Thyroid gland (tissue), 4 donors: Measurements from ENCODE around the gene GPR158.

Source experiments
- POLR2A ChIP-seq, 2 donors: fragments of 450-650 bp; IDR thresholded peaks; one replicate each; pipeline ENCODE4 v1.6.1; 2017; ENCODE audit warnings: antibody characterized with exemption in 2 of 2, mild to moderate bottlenecking in 2 of 2, moderate library complexity in 1 of 2
- TF ChIP-seq, protein P1 (sequence below), 6 experiments: fragments of 200-600 bp in 3 of 6; fragments of 450-650 bp in 3 of 6; sonication (generic) in 3 of 6; IDR thresholded peaks; one replicate each; pipeline ENCODE4 v1.5.1; 2016 to 2019; ENCODE audit warnings: antibody characterized with exemption in 6 of 6, mild to moderate bottlenecking in 2 of 6, inconsistent platforms in 1 of 6, moderate library complexity in 1 of 6

DNA sequence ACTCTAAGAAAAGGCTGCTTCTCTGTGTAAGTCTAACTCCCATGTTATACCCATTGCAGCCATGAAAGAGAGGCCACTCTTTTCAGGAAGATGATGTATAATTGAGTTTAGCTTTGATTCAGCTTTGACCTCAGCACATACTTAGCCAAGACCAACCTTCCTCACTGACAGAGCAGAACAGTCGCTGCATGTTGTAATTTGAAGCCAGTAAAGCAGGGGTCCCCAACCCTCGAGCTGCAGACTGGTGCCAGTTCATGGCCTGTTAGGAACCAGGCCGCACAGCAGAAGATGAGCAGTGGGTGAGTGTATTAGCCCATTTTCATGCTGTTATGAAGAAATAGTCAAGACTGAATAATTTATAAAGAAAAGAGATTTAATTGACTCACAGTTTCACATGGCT lies 223.9 kb downstream of the GPR158 start:
- TF ChIP-seq, protein P1, sequence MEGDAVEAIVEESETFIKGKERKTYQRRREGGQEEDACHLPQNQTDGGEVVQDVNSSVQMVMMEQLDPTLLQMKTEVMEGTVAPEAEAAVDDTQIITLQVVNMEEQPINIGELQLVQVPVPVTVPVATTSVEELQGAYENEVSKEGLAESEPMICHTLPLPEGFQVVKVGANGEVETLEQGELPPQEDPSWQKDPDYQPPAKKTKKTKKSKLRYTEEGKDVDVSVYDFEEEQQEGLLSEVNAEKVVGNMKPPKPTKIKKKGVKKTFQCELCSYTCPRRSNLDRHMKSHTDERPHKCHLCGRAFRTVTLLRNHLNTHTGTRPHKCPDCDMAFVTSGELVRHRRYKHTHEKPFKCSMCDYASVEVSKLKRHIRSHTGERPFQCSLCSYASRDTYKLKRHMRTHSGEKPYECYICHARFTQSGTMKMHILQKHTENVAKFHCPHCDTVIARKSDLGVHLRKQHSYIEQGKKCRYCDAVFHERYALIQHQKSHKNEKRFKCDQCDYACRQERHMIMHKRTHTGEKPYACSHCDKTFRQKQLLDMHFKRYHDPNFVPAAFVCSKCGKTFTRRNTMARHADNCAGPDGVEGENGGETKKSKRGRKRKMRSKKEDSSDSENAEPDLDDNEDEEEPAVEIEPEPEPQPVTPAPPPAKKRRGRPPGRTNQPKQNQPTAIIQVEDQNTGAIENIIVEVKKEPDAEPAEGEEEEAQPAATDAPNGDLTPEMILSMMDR (IDR thresholded peaks at IDR 0.05): no peak
- no peak for TF ChIP-seq POLR2A (IDR thresholded peaks at IDR 0.05)
